ENCODE results near the gene S100PBP. TPM values are rescaled to one million over a fixed set of nuclear protein-coding genes. Genes with fewer than 3 reads are reported as not detected.

S100PBP gene
- total and polyA plus RNA-seq, 2 of the 13 experiments (the other 11 are each of a cell fraction or from before 2014, with no cell fraction given) = 20.4 to 26.1 TPM

- TF ChIP-seq ZNF362 (CRISPR knock-in tag; IDR thresholded peaks at IDR 0.05; ENCODE audit: borderline replicate concordance) (0 out of 2 replicates have a peak, but pooled peaks have one; percentile 49), MEF2D (CRISPR knock-in tag; IDR thresholded peaks at IDR 0.05) (peak; percentile 94), SOX6 (IDR thresholded peaks at IDR 0.05) (no peak), SOX6 (CRISPR knock-in tag; IDR thresholded peaks at IDR 0.05) (peak; percentile 44; the same call in 1 of the 2 replicates), ZNF775 (CRISPR knock-in tag; IDR thresholded peaks at IDR 0.05; ENCODE audit: borderline replicate concordance) (no peak), ZNF709 (CRISPR knock-in tag; IDR thresholded peaks at IDR 0.05) (peak; percentile 97), ZNF12 (CRISPR knock-in tag; IDR thresholded peaks at IDR 0.05) (peak; percentile 91), YEATS4 (CRISPR knock-in tag; IDR thresholded peaks at IDR 0.05; ENCODE audit: borderline replicate concordance) (peak; percentile 62; the same call in 1 of the 2 replicates), BCL6 (CRISPR knock-in tag; IDR thresholded peaks at IDR 0.05) (peak; percentile 77), POLR2AphosphoS5 (IDR thresholded peaks at IDR 0.05; ENCODE audit: low read depth, low read length) (no peak), ZBTB42 (CRISPR knock-in tag; IDR thresholded peaks at IDR 0.05) (peak; percentile 92; the same call in 1 of the 2 replicates), E2F5 (CRISPR knock-in tag; conservative IDR thresholded peaks at IDR 0.05) (peak; percentile 92), RCOR2 (CRISPR knock-in tag; IDR thresholded peaks at IDR 0.05) (peak; percentile 23; the same call in 1 of the 2 replicates), GTF2F1 (IDR thresholded peaks at IDR 0.05; ENCODE audit: low read length) (no peak), HIC2 (CRISPR knock-in tag; IDR thresholded peaks at IDR 0.05; ENCODE audit: low read depth) (0 out of 2 replicates have a peak, but pooled peaks have one; percentile 63), ZNF570 (CRISPR knock-in tag; IDR thresholded peaks at IDR 0.05; ENCODE audit: borderline replicate concordance) (peak; percentile 97; the same call in 1 of the 2 replicates), IRX3 (CRISPR knock-in tag; IDR thresholded peaks at IDR 0.05; ENCODE audit: borderline replicate concordance, low read depth) (peak; percentile 99), ZNF225 (CRISPR knock-in tag; IDR thresholded peaks at IDR 0.05) (peak; percentile 67; the same call in 1 of the 2 replicates), ZFP36L1 (CRISPR knock-in tag; IDR thresholded peaks at IDR 0.05) (peak; percentile 97), EZH2 (conservative IDR thresholded peaks at IDR 0.05; ENCODE audit: low read depth, low read length) (no peak), IRF9 (CRISPR knock-in tag; IDR thresholded peaks at IDR 0.05; ENCODE audit: borderline replicate concordance) (peak; percentile 97), GTF3A (CRISPR knock-in tag; conservative IDR thresholded peaks at IDR 0.05) (no peak), ZNF569 (CRISPR knock-in tag; IDR thresholded peaks at IDR 0.05; ENCODE audit: borderline replicate concordance) (0 out of 2 replicates have a peak, but pooled peaks have one; percentile 63), TEAD2 (CRISPR knock-in tag; IDR thresholded peaks at IDR 0.05) (peak; percentile 91), ZNF740 (CRISPR knock-in tag; IDR thresholded peaks at IDR 0.05) (peak; percentile 33; the same call in 1 of the 2 replicates)
These were observed 68.8 kb downstream of the S100PBP start, which contains the start of gene HPCA (continued) for GRCh38 chr1:32886004-32886827.
